Activated naive CD4-positive, alpha-beta T cell treated with anti-CD3 and anti-CD28 coated beads, Interleukin-2, amount 50 U/mL, for 24 hours (primary cell): ENCODE measurements around the gene SLC2A6.

Experiments used
- H3K27ac Mint-ChIP-seq: one replicate; pipeline ENCODE4 v1.8.0; 2021; ENCODE audit warnings: mild to moderate bottlenecking, mixed read lengths
- H3K27me3 Mint-ChIP-seq: one replicate; pipeline ENCODE4 v1.8.0; 2021; ENCODE audit warnings: mixed read lengths
- H3K36me3 Mint-ChIP-seq: one replicate; pipeline ENCODE4 v1.8.0; 2021; ENCODE audit warnings: mixed read lengths
- H3K4me1 Mint-ChIP-seq: one replicate; pipeline ENCODE4 v1.8.0; 2021; ENCODE audit warnings: mixed read lengths
- H3K4me3 Mint-ChIP-seq: one replicate; pipeline ENCODE4 v1.8.0; 2021; ENCODE audit warnings: mild to moderate bottlenecking, mixed read lengths
- H3K9me3 Mint-ChIP-seq: one replicate; pipeline ENCODE4 v1.8.0; 2021; ENCODE audit warnings: mixed read lengths

Gene SLC2A6, protein sequence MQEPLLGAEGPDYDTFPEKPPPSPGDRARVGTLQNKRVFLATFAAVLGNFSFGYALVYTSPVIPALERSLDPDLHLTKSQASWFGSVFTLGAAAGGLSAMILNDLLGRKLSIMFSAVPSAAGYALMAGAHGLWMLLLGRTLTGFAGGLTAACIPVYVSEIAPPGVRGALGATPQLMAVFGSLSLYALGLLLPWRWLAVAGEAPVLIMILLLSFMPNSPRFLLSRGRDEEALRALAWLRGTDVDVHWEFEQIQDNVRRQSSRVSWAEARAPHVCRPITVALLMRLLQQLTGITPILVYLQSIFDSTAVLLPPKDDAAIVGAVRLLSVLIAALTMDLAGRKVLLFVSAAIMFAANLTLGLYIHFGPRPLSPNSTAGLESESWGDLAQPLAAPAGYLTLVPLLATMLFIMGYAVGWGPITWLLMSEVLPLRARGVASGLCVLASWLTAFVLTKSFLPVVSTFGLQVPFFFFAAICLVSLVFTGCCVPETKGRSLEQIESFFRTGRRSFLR

DNA sequence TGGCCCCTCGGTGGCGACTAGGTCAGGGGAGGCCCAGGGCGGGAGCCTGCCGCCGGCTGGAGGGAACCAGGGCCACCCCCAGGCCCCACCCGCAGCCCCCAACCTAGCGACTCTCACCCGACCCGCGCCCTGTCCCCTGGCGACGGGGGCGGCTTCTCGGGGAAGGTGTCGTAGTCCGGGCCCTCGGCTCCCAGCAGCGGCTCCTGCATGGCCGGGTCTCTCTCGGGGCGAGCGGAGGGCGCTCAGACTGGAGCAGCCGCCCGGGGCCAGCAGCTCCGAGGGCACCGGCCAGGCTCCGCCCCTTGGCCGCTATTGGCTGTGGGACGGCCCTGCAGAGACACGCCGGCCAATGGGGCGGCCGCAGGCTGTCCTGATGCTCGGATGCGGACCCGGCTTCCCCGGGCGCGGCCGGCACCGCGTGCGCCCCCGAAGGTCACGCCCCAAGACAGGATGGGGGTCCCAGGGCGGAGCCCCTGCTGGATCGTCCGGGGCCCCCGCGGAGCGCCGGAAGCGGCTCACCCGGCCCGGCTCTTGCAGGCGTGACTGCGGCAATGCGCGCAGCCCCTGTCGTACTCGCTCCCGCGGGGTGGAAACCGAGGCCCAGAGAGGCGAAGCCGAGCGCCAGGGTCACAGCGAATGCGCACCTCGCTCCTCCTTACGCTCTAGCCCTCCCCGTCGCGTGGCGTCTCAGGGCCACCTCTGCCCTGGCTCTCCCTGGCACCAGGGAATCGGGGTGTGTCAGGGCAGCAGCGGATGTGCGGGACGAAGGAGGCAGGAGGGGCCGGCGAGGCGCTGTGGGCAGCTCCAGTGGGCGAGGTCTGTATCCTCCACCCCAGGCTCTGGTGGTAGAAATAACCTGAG is at the start of gene SLC2A6:
SLC2A6 (minus strand) TSS at position 249 of the 861 bp plus-strand sequence; CDS start at position 209, 40 bp downstream.
- Mint-ChIP-seq H3K36me3 (no peaks in the 10 kb centered on the region), H3K9me3 (no peaks in the 10 kb centered on the region), H3K27me3 (no peaks in the 10 kb centered on the region), H3K4me1 (peaks cover 10% of the 10 kb centered on the region), H3K27ac (no peak within 1 kb of the TSS), H3K4me3 (peak within 1 kb of the TSS; percentile 76)

DNA sequence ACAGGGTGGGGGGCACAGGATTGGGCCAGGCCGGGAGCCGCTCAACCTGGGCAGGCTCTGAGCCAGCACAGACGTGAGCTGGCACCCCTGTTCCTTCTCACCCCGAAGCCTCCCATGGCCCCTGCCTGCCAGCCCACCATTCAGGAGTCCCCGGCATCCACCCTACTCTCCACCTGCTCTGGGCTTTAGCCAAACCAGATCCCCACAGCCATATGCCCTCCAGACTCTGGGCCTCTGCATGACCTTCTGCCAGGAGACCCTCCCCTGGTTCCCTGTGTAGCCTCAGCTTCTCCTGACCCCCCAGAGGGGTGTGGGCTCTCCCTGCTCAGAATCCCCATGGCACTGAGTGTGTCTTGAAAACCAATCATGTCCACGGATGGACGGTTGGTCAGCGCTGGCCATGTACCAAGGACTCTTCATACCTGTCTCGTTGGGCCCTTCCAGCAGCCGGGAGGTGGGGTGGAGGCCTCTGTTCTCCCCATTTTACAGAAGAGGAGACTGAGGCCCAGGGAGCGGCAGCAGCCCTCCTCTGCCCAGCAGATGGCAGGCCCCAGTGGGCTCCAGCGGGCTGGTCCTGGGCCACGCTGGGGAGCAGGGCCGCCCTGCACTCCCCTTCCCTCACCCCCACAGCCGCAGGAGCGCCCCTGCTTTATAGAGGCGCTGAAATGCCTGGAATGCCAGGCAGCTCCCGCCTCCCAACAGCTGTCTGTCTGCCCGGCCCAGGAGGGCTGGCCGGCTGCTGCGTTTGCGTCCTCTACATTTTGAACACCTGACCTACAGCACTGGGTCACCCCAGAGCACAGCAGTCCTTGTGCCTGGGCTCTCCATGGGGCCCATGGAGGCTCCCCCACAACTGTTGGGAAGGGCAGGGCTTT is 49.3 kb upstream of the SLC2A6 start:
- Mint-ChIP-seq H3K27me3 (no peaks in the 10 kb centered on the region), H3K9me3 (no peaks in the 10 kb centered on the region), H3K27ac (no peak overlapping the region), H3K4me1 (peaks cover 16% of the 10 kb centered on the region), H3K36me3 (no peaks in the 10 kb centered on the region), H3K4me3 (no peak overlapping the region)

DNA sequence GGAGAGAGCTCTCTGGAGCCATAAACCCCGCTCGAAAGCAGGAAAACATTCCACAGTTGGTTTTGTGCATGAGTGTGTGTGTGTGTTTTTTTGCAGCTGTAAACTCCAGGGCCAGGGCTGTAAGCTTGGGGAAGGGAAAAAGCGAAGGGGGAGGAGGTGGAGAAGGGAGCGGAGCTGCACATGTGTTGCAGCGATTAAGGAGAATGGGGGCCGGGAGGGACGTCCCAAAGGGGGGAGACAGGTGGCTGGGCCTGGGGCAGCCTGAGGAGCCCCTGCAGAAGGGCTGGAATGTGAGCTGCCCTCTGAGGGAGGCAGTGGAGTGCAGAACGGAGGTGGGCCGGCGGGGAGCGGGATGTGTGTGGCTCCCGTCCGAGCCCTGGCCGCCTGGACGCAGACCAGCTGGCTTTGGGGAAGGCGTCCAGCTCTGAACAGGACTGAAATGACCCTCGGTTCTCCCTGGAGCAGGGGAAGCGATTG is 48.6 kb upstream of the SLC2A6 start:
- Mint-ChIP-seq H3K27ac (no peak overlapping the region), H3K4me3 (no peak overlapping the region), H3K36me3 (no peaks in the 10 kb centered on the region), H3K9me3 (no peaks in the 10 kb centered on the region), H3K27me3 (no peaks in the 10 kb centered on the region), H3K4me1 (peaks cover 8% of the 10 kb centered on the region)

GRCh38 chr9:133526721-133527321 is 47.9 kb upstream of the SLC2A6 start:
- Mint-ChIP-seq H3K9me3 (no peaks in the 10 kb centered on the region), H3K4me1 (peaks cover 7% of the 10 kb centered on the region), H3K36me3 (no peaks in the 10 kb centered on the region), H3K27ac (no peak overlapping the region), H3K4me3 (no peak overlapping the region), H3K27me3 (no peaks in the 10 kb centered on the region)

DNA sequence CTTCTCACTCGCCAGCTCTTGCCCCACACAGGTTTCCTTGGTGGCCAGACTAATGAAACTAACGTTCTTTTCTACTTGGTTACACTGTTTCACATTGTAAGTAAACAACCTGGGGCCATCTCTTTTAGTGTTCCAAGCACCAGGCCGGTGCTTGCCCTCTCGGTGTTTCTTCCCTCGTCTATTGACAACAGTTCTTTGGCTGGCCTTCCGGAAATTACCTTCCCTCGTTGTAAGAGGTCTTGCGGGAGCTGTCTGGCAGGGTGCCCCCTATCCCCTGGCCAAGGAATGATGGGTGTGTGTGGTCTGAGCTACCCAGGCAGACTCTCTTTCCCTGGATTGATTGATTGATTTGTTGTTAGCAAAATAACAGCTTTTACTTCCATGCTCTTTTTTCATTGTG is 46.8 kb upstream of the SLC2A6 start:
- H3K27ac Mint-ChIP-seq, result no peak overlapping the region
- H3K36me3 Mint-ChIP-seq, result no peaks in the 10 kb centered on the region
- no peak overlapping the region for H3K4me3 Mint-ChIP-seq
- no peaks in the 10 kb centered on the region for H3K27me3 Mint-ChIP-seq
- peaks cover 7% of the 10 kb centered on the region for H3K4me1 Mint-ChIP-seq
- H3K9me3 Mint-ChIP-seq, result no peaks in the 10 kb centered on the region

- H3K9me3 Mint-ChIP-seq, result no peaks in the 10 kb centered on the region
- H3K4me3 Mint-ChIP-seq, result no peak within 1 kb of the TSS
- no peaks in the 10 kb centered on the region for H3K36me3 Mint-ChIP-seq
- H3K27me3 Mint-ChIP-seq, result no peaks in the 10 kb centered on the region
- no peak within 1 kb of the TSS for H3K27ac Mint-ChIP-seq
- H3K4me1 Mint-ChIP-seq, result peaks cover 7% of the 10 kb centered on the region
Measured at GRCh38 chr9:133524679-133525228, 45.9 kb upstream of the SLC2A6 start, which contains the start of gene MYMK. Gene MYMK, minus strand, starts transcription at chr9:133524959. Its CDS starts 115 bp downstream, at chr9:133524844.

DNA sequence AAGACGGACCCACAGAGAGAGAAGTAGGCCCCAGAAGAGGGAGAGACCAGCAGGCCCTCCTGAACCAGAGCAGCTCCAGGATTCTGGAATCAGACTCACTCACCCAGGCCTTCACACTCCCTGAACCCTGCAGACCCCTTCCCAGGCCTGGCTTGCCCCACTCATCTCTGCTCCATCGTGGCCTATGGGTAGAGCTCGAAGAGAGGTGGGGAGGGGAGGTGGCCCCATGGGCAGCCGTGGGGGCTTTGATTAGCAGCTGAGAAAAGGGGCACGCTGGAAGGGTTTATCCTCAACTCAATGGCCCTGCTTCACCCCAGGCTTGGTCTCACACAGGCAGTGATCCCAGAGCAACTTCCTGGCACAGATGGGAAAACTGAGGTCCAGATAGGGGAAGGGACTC is 45.2 kb upstream of the SLC2A6 start:
- H3K27ac Mint-ChIP-seq, result no peak overlapping the region
- no peaks in the 10 kb centered on the region for H3K9me3 Mint-ChIP-seq
- H3K4me1 Mint-ChIP-seq, result peaks cover 7% of the 10 kb centered on the region
- no peaks in the 10 kb centered on the region for H3K27me3 Mint-ChIP-seq
- no peak overlapping the region for H3K4me3 Mint-ChIP-seq
- no peaks in the 10 kb centered on the region for H3K36me3 Mint-ChIP-seq

DNA sequence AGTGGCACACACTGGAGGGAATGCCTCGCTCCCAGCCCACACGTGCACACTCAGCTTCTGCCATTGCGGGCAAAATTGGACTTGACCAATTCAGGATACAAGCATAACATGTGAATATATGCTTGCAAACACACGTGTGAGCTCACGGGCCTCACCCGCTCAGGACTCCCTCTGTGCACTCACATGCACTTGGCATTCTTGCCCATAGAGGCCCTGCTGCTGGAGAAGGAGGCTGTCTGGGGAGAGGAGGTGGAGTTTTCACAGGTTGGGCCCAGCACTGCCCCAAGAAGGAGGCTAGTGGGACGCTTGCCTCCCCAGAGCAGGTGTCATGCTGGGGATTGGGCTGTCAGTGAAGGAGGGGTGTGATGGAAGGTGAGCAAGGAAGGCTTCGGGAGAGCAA is 44.2 kb upstream of the SLC2A6 start:
- no peak overlapping the region for H3K27ac Mint-ChIP-seq
- peaks cover 7% of the 10 kb centered on the region for H3K4me1 Mint-ChIP-seq
- no peaks in the 10 kb centered on the region for H3K36me3 Mint-ChIP-seq
- H3K4me3 Mint-ChIP-seq, result no peak overlapping the region
- H3K9me3 Mint-ChIP-seq, result no peaks in the 10 kb centered on the region
- no peaks in the 10 kb centered on the region for H3K27me3 Mint-ChIP-seq

DNA sequence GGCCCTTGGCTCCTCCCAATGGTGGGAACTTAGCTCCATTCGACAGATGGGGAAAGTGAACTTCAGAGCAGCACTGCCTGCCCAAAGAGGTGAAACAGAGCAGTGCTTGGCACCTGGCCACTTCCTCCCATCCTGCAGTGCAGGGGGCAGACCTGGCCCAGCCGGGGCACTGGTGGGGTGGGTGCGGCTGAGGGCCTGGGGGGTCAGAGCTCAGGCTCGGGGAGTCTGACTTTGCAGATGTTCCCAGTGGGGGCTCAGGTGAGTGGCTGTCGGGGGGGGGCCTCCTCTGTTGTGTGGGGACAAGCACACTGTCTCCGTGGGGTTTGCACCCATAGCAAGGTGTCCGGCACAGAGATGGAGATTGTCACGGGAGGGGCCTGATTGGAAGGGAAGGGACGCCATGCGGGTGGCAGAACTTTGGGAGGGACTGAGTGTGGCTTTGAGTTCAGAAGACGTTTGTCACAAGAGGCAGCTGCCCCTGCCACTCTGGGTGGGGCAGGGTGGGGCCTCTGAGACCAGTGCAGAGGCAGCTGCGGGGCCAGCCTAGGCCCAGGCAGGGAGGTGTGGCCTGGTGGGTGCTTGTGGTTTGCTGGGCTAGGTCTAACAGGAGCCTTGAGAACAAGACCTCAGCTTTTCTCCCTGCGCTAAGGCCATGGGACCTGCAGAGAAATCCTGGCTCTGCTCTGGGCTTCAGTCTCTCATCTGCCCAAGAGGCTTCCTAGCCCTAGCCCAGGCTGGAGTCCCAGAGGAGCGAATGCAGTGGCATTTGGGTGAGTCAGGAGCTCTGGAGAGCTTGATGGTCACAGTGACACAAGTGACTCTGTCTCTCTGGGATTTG is 43.4 kb upstream of the SLC2A6 start:
- H3K27ac Mint-ChIP-seq, result no peak overlapping the region
- H3K27me3 Mint-ChIP-seq, result no peaks in the 10 kb centered on the region
- H3K4me3 Mint-ChIP-seq, result no peak overlapping the region
- H3K36me3 Mint-ChIP-seq, result no peaks in the 10 kb centered on the region
- peaks cover 7% of the 10 kb centered on the region for H3K4me1 Mint-ChIP-seq
- no peaks in the 10 kb centered on the region for H3K9me3 Mint-ChIP-seq

GRCh38 chr9:133521122-133522072 is 42.5 kb upstream of the SLC2A6 start:
- H3K27me3 Mint-ChIP-seq, result no peaks in the 10 kb centered on the region
- H3K4me1 Mint-ChIP-seq, result peaks cover 3% of the 10 kb centered on the region
- no peaks in the 10 kb centered on the region for H3K36me3 Mint-ChIP-seq
- no peak overlapping the region for H3K27ac Mint-ChIP-seq
- no peak overlapping the region for H3K4me3 Mint-ChIP-seq
- H3K9me3 Mint-ChIP-seq, result no peaks in the 10 kb centered on the region

DNA sequence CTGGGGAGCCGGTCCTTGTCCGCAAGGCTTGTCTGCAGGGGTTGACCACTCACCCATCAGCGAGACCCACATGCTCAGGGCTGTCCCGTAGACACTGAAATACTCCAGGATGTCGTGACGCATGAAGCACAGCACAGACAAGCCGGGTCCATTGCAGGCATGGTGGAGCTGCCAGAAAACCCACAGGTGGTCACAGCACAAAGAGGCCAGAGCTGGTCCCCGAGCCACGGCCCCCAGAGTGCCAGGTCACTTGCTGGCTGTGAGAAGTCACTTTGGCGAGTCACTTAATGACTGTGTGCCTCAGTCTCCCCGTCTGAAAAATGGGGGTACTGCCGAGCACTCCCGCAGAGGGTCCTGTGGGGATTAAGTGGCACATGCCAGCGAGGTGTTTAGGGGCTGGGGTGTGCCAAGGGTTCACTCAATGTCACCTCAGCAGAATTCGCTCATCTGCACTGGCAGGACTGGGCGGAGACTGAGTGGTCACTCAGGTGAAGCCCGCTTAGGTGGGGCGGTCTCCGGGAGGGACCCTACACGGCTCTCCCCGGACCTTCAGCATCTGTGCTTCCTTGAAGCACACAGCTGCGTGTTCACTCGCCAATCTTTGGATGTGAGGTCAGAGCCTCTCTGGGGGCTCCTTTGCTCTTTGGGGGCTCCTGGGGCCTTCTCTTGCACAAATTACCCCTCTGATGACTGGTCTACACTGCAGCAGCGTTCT is 41.4 kb upstream of the SLC2A6 start:
- Mint-ChIP-seq H3K27ac (no peak overlapping the region), H3K9me3 (no peaks in the 10 kb centered on the region), H3K4me3 (no peak overlapping the region), H3K27me3 (no peaks in the 10 kb centered on the region), H3K36me3 (no peaks in the 10 kb centered on the region), H3K4me1 (no peaks in the 10 kb centered on the region)

DNA sequence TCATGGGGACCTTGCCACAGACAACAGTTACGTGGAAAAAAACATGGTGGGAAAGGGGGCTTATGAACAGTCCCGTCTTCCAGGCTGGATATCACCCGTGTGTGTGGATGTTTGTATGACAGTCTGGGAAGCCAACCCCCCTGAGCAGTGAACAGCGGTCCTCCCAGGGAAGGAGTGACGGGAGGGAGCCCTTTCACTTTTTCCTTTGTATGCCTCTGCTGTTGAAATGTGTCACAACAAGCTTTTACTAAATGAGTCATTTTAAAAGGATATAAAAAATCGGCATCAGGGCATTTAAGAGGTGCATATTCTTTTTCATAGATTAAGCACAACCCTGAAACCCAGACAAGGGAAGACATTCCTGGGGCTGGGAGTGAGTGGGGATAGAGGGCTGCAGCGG is 40.8 kb upstream of the SLC2A6 start:
- Mint-ChIP-seq H3K27ac (no peak overlapping the region), H3K27me3 (no peaks in the 10 kb centered on the region), H3K36me3 (no peaks in the 10 kb centered on the region), H3K9me3 (no peaks in the 10 kb centered on the region), H3K4me1 (no peaks in the 10 kb centered on the region), H3K4me3 (no peak overlapping the region)
